HCT116 (cell line): ENCODE measurements around the gene STKLD1. TPM values are rescaled to one million over a fixed set of nuclear protein-coding genes. Genes with fewer than 3 reads are reported as not detected.

ENCODE experiments used
- ATAC-seq: fragments of 200-7000 bp; cut with Tn5 transposase; 2 replicates; pipeline ENCODE4 v1.9.1; 2020; ENCODE audit warnings: mild to moderate bottlenecking, moderate library complexity
- BruUV-seq: library from RNA; stranded (reverse); fragments of 400-500 nt; replicated peaks from 2 replicates; lab custom pipeline; 2021; lab: Mats Ljungman, UMichigan
- CTCF ChIA-PET: fragments of 300-600 bp; sonication (Branson Sonifier 250); formaldehyde crosslinking; loops from one replicate; lab custom pipeline; 2021; ENCODE audit warnings: antibody characterized with exemption; lab: Charles Lee
- POLR2A ChIA-PET: fragments of 300-600, 350-600 bp; sonication (Branson Sonifier 250); formaldehyde crosslinking; loops from one replicate; lab custom pipeline; 2021; ENCODE audit warnings: antibody characterized with exemption; lab: Charles Lee
- RAD21 ChIA-PET, 2 experiments: fragments of 300-600 bp; sonication (Branson Sonifier 250); formaldehyde crosslinking; loops; one replicate each; lab custom pipeline; 2023; ENCODE audit warnings: low total read pairs in 2 of 2; ENCODE audit not compliant: uncharacterized antibody in 2 of 2, unreplicated experiment in 2 of 2, low non-redundant PET in 1 of 2; lab: Charles Lee
- DNase-seq: peaks from one replicate; pipeline ENCODE4 v3.0.0-alpha.2; 2010; ENCODE audit warnings: low read depth, low spot score
- H2AFZ ChIP-seq: fragments of 200-600 bp; shearing (Covaris generic), sonication (generic); 2 replicates; pipeline ENCODE4 v1.6.1; 2017; ENCODE audit warnings: low read depth, mixed run types, mixed read lengths, antibody characterized with exemption, low read length; ENCODE audit not compliant: poor library complexity, severe bottlenecking
- H3K27ac ChIP-seq: 2 replicates; pipeline ENCODE4 v1.5.1; 2012; ENCODE audit warnings: low read depth, low read length
- H3K27me3 ChIP-seq: fragments of 200-600 bp; sonication (generic); 2 replicates; pipeline ENCODE4 v1.6.1; 2016; ENCODE audit warnings: mixed run types, low read length, mixed read lengths; ENCODE audit not compliant: insufficient read depth
- H3K36me3 ChIP-seq, 2 experiments: fragments of 200-500 bp in 1 of 2; fragments of 200-600 bp in 1 of 2; sonication (Bioruptor generic) in 1 of 2; sonication (generic) in 1 of 2; 2 replicates each; pipeline versions ENCODE4 v1.5.1 to v1.6.1; 2014 to 2016; ENCODE audit warnings: low read length in 2 of 2, inconsistent platforms in 1 of 2, mixed read lengths in 1 of 2, mixed run types in 1 of 2; ENCODE audit not compliant: insufficient read depth in 2 of 2, control insufficient read depth in 1 of 2
- H3K4me1 ChIP-seq, 2 experiments: fragments of 200-600 bp in 1 of 2; sonication (generic) in 1 of 2; 2 replicates each; pipeline versions ENCODE4 v1.5.1 to v1.6.1; 2012 to 2017; ENCODE audit warnings: low read length in 2 of 2, inconsistent platforms in 1 of 2, mild to moderate bottlenecking in 1 of 2, mixed read lengths in 1 of 2, mixed run types in 1 of 2, moderate library complexity in 1 of 2; ENCODE audit not compliant: insufficient read depth in 2 of 2, control insufficient read depth in 1 of 2
- H3K4me2 ChIP-seq: fragments of 200-600 bp; sonication (generic); 2 replicates; pipeline ENCODE4 v1.6.1; 2017; ENCODE audit warnings: mixed run types, low read length, mixed read lengths
- H3K4me3 ChIP-seq, 2 experiments: fragments of 200-600 bp in 1 of 2; sonication (generic) in 1 of 2; replicated peaks in 1 of 2; 2 replicates each; pipeline ENCODE4 v1.5.1; 2011 to 2016; ENCODE audit warnings: low read length in 2 of 2, control low read depth in 1 of 2, low read depth in 1 of 2, mild to moderate bottlenecking in 1 of 2, mixed read lengths in 1 of 2, mixed run types in 1 of 2
- H3K79me2 ChIP-seq: fragments of 200-600 bp; sonication (generic); 2 replicates; pipeline ENCODE4 v1.6.1; 2017; ENCODE audit warnings: mild to moderate bottlenecking, mixed run types, low read length, moderate library complexity, mixed read lengths; ENCODE audit not compliant: insufficient read depth
- H3K9ac ChIP-seq: fragments of 200-600 bp; sonication (generic); 2 replicates; pipeline ENCODE4 v1.6.1; 2016; ENCODE audit warnings: low read length, mixed read lengths
- H3K9me2 ChIP-seq: fragments of 200-600 bp; sonication (generic), shearing (Covaris generic); 2 replicates; pipeline ENCODE4 v1.6.1; 2017; ENCODE audit warnings: mixed run types, mild to moderate bottlenecking, moderate library complexity; ENCODE audit not compliant: insufficient read depth
- H3K9me3 ChIP-seq, 2 experiments: fragments of 200-500 bp in 1 of 2; fragments of 200-600 bp in 1 of 2; sonication (Bioruptor generic) in 1 of 2; sonication (generic) in 1 of 2; 2 replicates each; pipeline ENCODE4 v1.6.1; 2014 to 2017; ENCODE audit warnings: low read length in 2 of 2, mixed read lengths in 2 of 2, inconsistent platforms in 1 of 2, low read depth in 1 of 2, mild to moderate bottlenecking in 1 of 2, mixed run types in 1 of 2, moderate library complexity in 1 of 2; ENCODE audit not compliant: control insufficient read depth in 1 of 2, insufficient read depth in 1 of 2
- H4K20me1 ChIP-seq: fragments of 200-600 bp; sonication (generic), shearing (Covaris generic); 2 replicates; pipeline ENCODE4 v1.6.1; 2017; ENCODE audit warnings: mixed run types, mild to moderate bottlenecking, moderate library complexity; ENCODE audit not compliant: insufficient read depth
- ATF3 ChIP-seq: IDR thresholded peaks from 2 replicates; pipeline ENCODE4 v1.6.1; 2012
- ELF1 ChIP-seq: IDR thresholded peaks from 2 replicates; pipeline ENCODE4 v1.6.1; 2012; ENCODE audit warnings: low read depth, borderline replicate concordance
- EZH2 ChIP-seq: fragments of 200-600 bp; sonication (generic); IDR thresholded peaks from 2 replicates; pipeline ENCODE4 v1.6.1; 2017; ENCODE audit warnings: antibody characterized with exemption, mixed run types
- EZH2phosphoT487 ChIP-seq: fragments of 200-600 bp; IDR thresholded peaks from 2 replicates; pipeline ENCODE4 v1.6.1; 2018; ENCODE audit warnings: antibody characterized with exemption, borderline replicate concordance
- JUND ChIP-seq: IDR thresholded peaks from 2 replicates; pipeline ENCODE4 v1.6.1; 2012
- MAX ChIP-seq: IDR thresholded peaks from 2 replicates; pipeline ENCODE4 v1.6.1; 2012
- RAD21 ChIP-seq: IDR thresholded peaks from 2 replicates; pipeline ENCODE4 v1.6.1; 2012; ENCODE audit warnings: low read depth, mild to moderate bottlenecking
- SIN3A ChIP-seq: IDR thresholded peaks from 2 replicates; pipeline ENCODE4 v1.6.1; 2012; ENCODE audit warnings: low read depth
- SP1 ChIP-seq: IDR thresholded peaks from 2 replicates; pipeline ENCODE4 v1.6.1; 2012; ENCODE audit warnings: low read depth
- SRF ChIP-seq: IDR thresholded peaks from 2 replicates; pipeline ENCODE4 v1.6.1; 2012; ENCODE audit warnings: low read depth
- TCF7L2 ChIP-seq: IDR thresholded peaks from 2 replicates; pipeline ENCODE4 v1.7.0; 2011; ENCODE audit warnings: borderline replicate concordance, inconsistent platforms; ENCODE audit not compliant: insufficient read depth, insufficient read length; ENCODE audit errors: extremely low read depth
- ZBTB33 ChIP-seq: IDR thresholded peaks from 2 replicates; pipeline ENCODE4 v1.6.1; 2011; ENCODE audit warnings: mild to moderate bottlenecking, low read length, moderate library complexity; ENCODE audit not compliant: insufficient replicate concordance; ENCODE audit errors: extremely low read depth
- ZNF274 ChIP-seq: fragments of 200-500 bp; sonication (Bioruptor generic); IDR thresholded peaks from 2 replicates; pipeline ENCODE4 v1.6.1; 2014; ENCODE audit warnings: mild to moderate bottlenecking, low read depth, low read length, inconsistent platforms
- intact Hi-C: fragments of 100-400 bp; cut with micrococcal nuclease; formaldehyde crosslinking; loops from 2 replicates; pipeline ENCODE4 v1.10.0; 2022
- total RNA-seq: library from RNA; stranded (reverse); gene quantifications from one replicate; pipeline ENCODE4 v1.2.1, GENCODE V29; 2021; ENCODE audit not compliant: unreplicated experiment
- TF ChIP-seq, protein P1 (sequence below): IDR thresholded peaks from 2 replicates; pipeline ENCODE4 v1.6.1; 2012; ENCODE audit warnings: low read depth

STKLD1 gene
- total RNA-seq, 1 experiment from 2014 or later = 0.37 TPM

DNA sequence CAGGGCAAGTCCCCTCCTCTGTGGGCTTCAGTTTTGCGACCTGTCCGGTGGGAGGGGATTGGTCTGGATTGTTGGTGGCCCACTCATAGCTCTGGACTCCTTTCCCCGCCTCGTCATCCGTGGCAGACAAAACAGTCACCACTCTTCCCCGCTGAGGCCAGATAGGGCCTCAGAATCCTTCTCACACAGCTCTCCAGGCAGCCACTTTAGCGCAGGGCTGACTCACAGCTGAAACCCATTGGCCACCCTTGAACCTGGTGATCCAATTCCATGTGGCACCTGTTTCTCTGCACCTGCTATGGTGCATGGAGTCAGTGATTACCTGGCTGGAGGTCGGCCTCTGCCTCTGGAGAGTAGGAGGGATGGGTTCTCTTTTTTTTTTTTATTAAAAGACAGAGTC is 67.8 kb downstream of the STKLD1 start:
- Histone ChIP-seq H3K27me3 (no peaks in the 10 kb centered on the region), H2AFZ (no peak overlapping the region), H3K4me2 (no peak overlapping the region), H3K9me2 (no peaks in the 10 kb centered on the region), H3K9ac (no peak overlapping the region), H4K20me1 (no peaks in the 10 kb centered on the region), H3K36me3 (no peaks in the 10 kb centered on the region), H3K4me1 (no peaks in the 10 kb centered on the region), H3K27ac (no peak overlapping the region), H3K4me3 (no peak overlapping the region), H3K9me3 (no peaks in the 10 kb centered on the region), H3K79me2 (no peaks in the 10 kb centered on the region)
- ChIA-PET CTCF (no interaction called here), RAD21 (interaction anchor here in 1 of 2 experiments (0.6 kb wide), 1 partner anchor 16 kb away, joined by 5 read pairs; the partner anchor contains the start of gene CACFD1), POLR2A (no interaction called here)
- ATAC-seq = no peak
- DNase-seq = no peak
- intact Hi-C loops = no loop called here
- no TSS peak for BruUV-seq
- TF ChIP-seq MAX = no peak

DNA sequence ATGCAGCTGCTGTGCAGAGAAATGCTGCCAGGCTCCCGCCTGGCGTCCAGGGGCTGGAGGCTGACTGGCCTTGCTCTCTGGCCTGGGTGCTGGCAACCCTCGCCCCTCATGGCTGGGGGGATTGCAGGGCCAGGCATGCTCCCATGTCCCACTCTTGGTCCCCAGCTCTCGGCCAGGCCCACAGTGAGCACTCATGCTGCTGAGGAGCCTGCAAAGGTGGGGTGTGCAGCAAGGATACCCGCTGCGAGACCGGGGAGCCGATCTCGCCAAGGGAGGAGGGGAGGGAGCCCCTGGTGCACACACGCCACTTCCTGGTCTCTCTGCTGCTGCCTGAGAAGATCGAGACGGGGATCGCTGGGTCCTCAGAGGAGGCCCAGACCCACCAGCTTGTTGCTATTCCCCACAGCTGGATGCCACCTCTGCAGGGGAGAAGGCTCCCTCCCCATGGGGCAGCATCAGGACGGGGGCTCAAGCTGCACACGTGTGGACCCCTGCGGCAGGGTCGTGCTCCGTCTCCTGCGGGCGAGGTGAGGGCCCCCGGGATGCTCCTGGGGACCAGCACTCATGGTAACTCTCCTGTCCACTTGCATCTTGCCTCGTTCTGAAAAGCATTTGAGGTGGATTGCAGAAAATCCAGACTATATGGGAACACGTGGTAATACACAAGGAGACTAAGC is 69.3 kb downstream of the STKLD1 start:
- POLR2A ChIA-PET = no interaction called here
- Histone ChIP-seq H2AFZ (no peak overlapping the region), H3K4me2 (no peak overlapping the region), H4K20me1 (no peaks in the 10 kb centered on the region), H3K9ac (no peak overlapping the region), H3K79me2 (no peaks in the 10 kb centered on the region), H3K4me1 (peaks cover 11% of the 10 kb centered on the region in 2 experiments), H3K9me3 (no peaks in the 10 kb centered on the region), H3K36me3 (no peaks in the 10 kb centered on the region), H3K27ac (no peak overlapping the region), H3K9me2 (no peaks in the 10 kb centered on the region), H3K27me3 (no peaks in the 10 kb centered on the region), H3K4me3 (no peak overlapping the region)
- CTCF ChIA-PET = no interaction called here
- ATAC-seq (no peak), DNase-seq (no peak)
- intact Hi-C loops = no loop called here
- BruUV-seq = no TSS peak
- RAD21 ChIA-PET = no interaction called here
- TF ChIP-seq SP1 = no peak
- no peak for TF ChIP-seq ATF3
- no peak for TF ChIP-seq EZH2phosphoT487
- TF ChIP-seq RAD21 = no peak
- TF ChIP-seq JUND = no peak
- no peak for TF ChIP-seq ZNF274
- TF ChIP-seq ZBTB33 = no peak
- TF ChIP-seq EZH2 = no peak
- no peak for TF ChIP-seq SIN3A
- TF ChIP-seq TCF7L2 = no peak
- no peak for TF ChIP-seq SRF
- no peak for TF ChIP-seq ELF1
- TF ChIP-seq, protein P1, sequence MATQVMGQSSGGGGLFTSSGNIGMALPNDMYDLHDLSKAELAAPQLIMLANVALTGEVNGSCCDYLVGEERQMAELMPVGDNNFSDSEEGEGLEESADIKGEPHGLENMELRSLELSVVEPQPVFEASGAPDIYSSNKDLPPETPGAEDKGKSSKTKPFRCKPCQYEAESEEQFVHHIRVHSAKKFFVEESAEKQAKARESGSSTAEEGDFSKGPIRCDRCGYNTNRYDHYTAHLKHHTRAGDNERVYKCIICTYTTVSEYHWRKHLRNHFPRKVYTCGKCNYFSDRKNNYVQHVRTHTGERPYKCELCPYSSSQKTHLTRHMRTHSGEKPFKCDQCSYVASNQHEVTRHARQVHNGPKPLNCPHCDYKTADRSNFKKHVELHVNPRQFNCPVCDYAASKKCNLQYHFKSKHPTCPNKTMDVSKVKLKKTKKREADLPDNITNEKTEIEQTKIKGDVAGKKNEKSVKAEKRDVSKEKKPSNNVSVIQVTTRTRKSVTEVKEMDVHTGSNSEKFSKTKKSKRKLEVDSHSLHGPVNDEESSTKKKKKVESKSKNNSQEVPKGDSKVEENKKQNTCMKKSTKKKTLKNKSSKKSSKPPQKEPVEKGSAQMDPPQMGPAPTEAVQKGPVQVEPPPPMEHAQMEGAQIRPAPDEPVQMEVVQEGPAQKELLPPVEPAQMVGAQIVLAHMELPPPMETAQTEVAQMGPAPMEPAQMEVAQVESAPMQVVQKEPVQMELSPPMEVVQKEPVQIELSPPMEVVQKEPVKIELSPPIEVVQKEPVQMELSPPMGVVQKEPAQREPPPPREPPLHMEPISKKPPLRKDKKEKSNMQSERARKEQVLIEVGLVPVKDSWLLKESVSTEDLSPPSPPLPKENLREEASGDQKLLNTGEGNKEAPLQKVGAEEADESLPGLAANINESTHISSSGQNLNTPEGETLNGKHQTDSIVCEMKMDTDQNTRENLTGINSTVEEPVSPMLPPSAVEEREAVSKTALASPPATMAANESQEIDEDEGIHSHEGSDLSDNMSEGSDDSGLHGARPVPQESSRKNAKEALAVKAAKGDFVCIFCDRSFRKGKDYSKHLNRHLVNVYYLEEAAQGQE = no peak
- no peak for TF ChIP-seq MAX
